GM23248 (cell line): ENCODE results near the gene ZNF771.

ENCODE experiments used
- EZH2 ChIP-seq: fragments of 200-600 bp; sonication (generic); IDR thresholded peaks from 2 replicates; pipeline ENCODE4 v1.6.1; 2018; ENCODE audit warnings: antibody characterized with exemption, mild to moderate bottlenecking; ENCODE audit not compliant: insufficient read depth, poor library complexity, severe bottlenecking
- EZH2phosphoT487 ChIP-seq: fragments of 200-600 bp; sonication (generic); IDR thresholded peaks from 2 replicates; pipeline ENCODE4 v1.6.1; 2018; ENCODE audit warnings: antibody characterized with exemption, moderate library complexity, mild to moderate bottlenecking, low read depth; ENCODE audit not compliant: insufficient read depth

GRCh38 chr16:30399435-30400186 lies 7.8 kb upstream of the ZNF771 start:
- TF ChIP-seq EZH2phosphoT487 (no peak), EZH2 (no peak)
